T-helper 1 cell treated with Interleukin-12 subunit alpha and Interleukin-12 subunit beta and Interleukin-4 antibody, amounts not matched to agents 30 μg/mL and 1 μg/mL, for 36 hours (primary cell): Measurements from ENCODE around the gene CEACAM7.

Experiments used
- H3K27ac Mint-ChIP-seq: one replicate; pipeline ENCODE4 v1.8.0; 2021; ENCODE audit warnings: mild to moderate bottlenecking, mixed read lengths
- H3K27me3 Mint-ChIP-seq: one replicate; pipeline ENCODE4 v1.8.0; 2021; ENCODE audit warnings: low read depth, mixed read lengths
- H3K36me3 Mint-ChIP-seq: one replicate; pipeline ENCODE4 v1.8.0; 2021; ENCODE audit warnings: low read depth, mixed read lengths
- H3K4me1 Mint-ChIP-seq: one replicate; pipeline ENCODE4 v1.8.0; 2021; ENCODE audit warnings: low read depth, mixed read lengths
- H3K4me3 Mint-ChIP-seq: one replicate; pipeline ENCODE4 v1.8.0; 2021; ENCODE audit warnings: mild to moderate bottlenecking, moderate library complexity, mixed read lengths
- H3K9me3 Mint-ChIP-seq: one replicate; pipeline ENCODE4 v1.8.0; 2021; ENCODE audit warnings: mixed read lengths

CEACAM7 gene

GRCh38 chr19:41706741-41707501, 18.9 kb upstream of the CEACAM7 start:
- H3K36me3 Mint-ChIP-seq: no peaks in the 10 kb centered on the region
- H3K27ac Mint-ChIP-seq: no peak overlapping the region
- no peaks in the 10 kb centered on the region for H3K9me3 Mint-ChIP-seq
- peaks cover 3% of the 10 kb centered on the region for H3K4me1 Mint-ChIP-seq
- peak overlapping the region; percentile 69 for H3K4me3 Mint-ChIP-seq
- H3K27me3 Mint-ChIP-seq: peaks cover 22% of the 10 kb centered on the region

GRCh38 chr19:41705393-41706174, 17.5 kb upstream of the CEACAM7 start:
- peaks cover 18% of the 10 kb centered on the region for H3K27me3 Mint-ChIP-seq

GRCh38 chr19:41703602-41704293, 15.7 kb upstream of the CEACAM7 start:
- H3K27ac Mint-ChIP-seq: no peak overlapping the region
- H3K4me3 Mint-ChIP-seq: no peak overlapping the region
- no peaks in the 10 kb centered on the region for H3K9me3 Mint-ChIP-seq
- H3K36me3 Mint-ChIP-seq: no peaks in the 10 kb centered on the region
- peaks cover 18% of the 10 kb centered on the region for H3K27me3 Mint-ChIP-seq
- peaks cover 3% of the 10 kb centered on the region for H3K4me1 Mint-ChIP-seq

More at GRCh38 chr19:41705393-41706174, 17.5 kb upstream of the CEACAM7 start:
- Mint-ChIP-seq H3K27ac (no peak overlapping the region), H3K4me3 (no peak overlapping the region), H3K4me1 (peaks cover 3% of the 10 kb centered on the region), H3K36me3 (no peaks in the 10 kb centered on the region), H3K9me3 (no peaks in the 10 kb centered on the region)

DNA sequence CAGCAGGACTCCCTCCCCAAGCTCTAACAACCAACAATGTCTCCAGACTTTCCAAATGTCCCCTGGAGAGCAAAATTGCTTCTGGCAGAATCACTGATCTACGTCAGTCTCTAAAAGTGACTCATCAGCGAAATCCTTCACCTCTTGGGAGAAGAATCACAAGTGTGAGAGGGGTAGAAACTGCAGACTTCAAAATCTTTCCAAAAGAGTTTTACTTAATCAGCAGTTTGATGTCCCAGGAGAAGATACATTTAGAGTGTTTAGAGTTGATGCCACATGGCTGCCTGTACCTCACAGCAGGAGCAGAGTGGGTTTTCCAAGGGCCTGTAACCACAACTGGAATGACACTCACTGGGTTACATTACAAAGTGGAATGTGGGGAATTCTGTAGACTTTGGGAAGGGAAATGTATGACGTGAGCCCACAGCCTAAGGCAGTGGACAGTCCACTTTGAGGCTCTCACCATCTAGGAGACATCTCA, 14.1 kb upstream of the CEACAM7 start:
- peaks cover 3% of the 10 kb centered on the region for H3K4me1 Mint-ChIP-seq
- no peak overlapping the region for H3K27ac Mint-ChIP-seq
- no peak overlapping the region for H3K4me3 Mint-ChIP-seq
- H3K27me3 Mint-ChIP-seq: peaks cover 18% of the 10 kb centered on the region
- H3K36me3 Mint-ChIP-seq: no peaks in the 10 kb centered on the region
- H3K9me3 Mint-ChIP-seq: no peaks in the 10 kb centered on the region

- no peaks in the 10 kb centered on the region for H3K9me3 Mint-ChIP-seq
- H3K4me3 Mint-ChIP-seq: no peak overlapping the region
- no peak overlapping the region for H3K27ac Mint-ChIP-seq
- no peaks in the 10 kb centered on the region for H3K36me3 Mint-ChIP-seq
- H3K27me3 Mint-ChIP-seq: peaks cover 12% of the 10 kb centered on the region
- no peaks in the 10 kb centered on the region for H3K4me1 Mint-ChIP-seq
These were observed 13.5 kb upstream of the CEACAM7 start for GRCh38 chr19:41701401-41702075.

DNA sequence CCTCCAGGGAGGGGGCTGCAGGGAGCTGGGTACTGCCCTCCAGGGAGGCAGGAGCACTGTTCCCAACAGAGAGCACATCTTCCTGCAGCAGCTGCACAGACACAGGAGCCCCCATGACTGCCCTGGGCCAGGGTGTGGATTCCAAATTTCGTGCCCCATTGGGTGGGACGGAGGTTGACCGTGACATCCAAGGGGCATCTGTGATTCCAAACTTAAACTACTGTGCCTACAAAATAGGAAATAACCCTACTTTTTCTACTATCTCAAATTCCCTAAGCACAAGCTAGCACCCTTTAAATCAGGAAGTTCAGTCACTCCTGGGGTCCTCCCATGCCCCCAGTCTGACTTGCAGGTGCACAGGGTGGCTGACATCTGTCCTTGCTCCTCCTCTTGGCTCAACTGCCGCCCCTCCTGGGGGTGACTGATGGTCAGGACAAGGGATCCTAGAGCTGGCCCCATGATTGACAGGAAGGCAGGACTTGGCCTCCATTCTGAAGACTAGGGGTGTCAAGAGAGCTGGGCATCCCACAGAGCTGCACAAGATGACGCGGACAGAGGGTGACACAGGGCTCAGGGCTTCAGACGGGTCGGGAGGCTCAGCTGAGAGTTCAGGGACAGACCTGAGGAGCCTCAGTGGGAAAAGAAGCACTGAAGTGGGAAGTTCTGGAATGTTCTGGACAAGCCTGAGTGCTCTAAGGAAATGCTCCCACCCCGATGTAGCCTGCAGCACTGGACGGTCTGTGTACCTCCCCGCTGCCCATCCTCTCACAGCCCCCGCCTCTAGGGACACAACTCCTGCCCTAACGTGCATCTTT, 12.5 kb upstream of the CEACAM7 start:
- Mint-ChIP-seq H3K4me3 (no peak overlapping the region), H3K9me3 (no peaks in the 10 kb centered on the region), H3K36me3 (no peaks in the 10 kb centered on the region), H3K4me1 (no peaks in the 10 kb centered on the region), H3K27ac (no peak overlapping the region), H3K27me3 (peaks cover 4% of the 10 kb centered on the region)

- no peaks in the 10 kb centered on the region for H3K27me3 Mint-ChIP-seq
- no peak overlapping the region for H3K4me3 Mint-ChIP-seq
- H3K27ac Mint-ChIP-seq: no peak overlapping the region
- H3K9me3 Mint-ChIP-seq: no peaks in the 10 kb centered on the region
- no peaks in the 10 kb centered on the region for H3K4me1 Mint-ChIP-seq
- H3K36me3 Mint-ChIP-seq: no peaks in the 10 kb centered on the region
These were observed 11.9 kb upstream of the CEACAM7 start for GRCh38 chr19:41699968-41700323.

DNA sequence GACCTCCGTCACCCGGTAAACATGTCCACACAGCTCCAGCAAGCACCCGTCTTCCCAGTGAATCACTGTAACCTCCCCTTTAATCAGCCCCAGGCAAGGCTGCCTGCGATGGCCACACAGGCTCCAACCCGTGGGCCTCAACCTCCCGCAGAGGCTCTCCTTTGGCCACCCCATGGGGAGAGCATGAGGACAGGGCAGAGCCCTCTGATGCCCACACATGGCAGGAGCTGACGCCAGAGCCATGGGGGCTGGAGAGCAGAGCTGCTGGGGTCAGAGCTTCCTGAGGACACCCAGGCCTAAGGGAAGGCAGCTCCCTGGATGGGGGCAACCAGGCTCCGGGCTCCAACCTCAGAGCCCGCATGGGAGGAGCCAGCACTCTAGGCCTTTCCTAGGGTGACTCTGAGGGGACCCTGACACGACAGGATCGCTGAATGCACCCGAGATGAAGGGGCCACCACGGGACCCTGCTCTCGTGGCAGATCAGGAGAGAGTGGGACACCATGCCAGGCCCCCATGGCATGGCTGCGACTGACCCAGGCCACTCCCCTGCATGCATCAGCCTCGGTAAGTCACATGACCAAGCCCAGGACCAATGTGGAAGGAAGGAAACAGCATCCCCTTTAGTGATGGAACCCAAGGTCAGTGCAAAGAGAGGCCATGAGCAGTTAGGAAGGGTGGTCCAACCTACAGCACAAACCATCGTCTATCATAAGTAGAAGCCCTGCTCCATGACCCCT, 11.3 kb upstream of the CEACAM7 start:
- no peaks in the 10 kb centered on the region for H3K9me3 Mint-ChIP-seq
- H3K4me1 Mint-ChIP-seq: no peaks in the 10 kb centered on the region
- no peaks in the 10 kb centered on the region for H3K36me3 Mint-ChIP-seq
- no peaks in the 10 kb centered on the region for H3K27me3 Mint-ChIP-seq
- H3K4me3 Mint-ChIP-seq: no peak overlapping the region
- H3K27ac Mint-ChIP-seq: no peak overlapping the region

DNA sequence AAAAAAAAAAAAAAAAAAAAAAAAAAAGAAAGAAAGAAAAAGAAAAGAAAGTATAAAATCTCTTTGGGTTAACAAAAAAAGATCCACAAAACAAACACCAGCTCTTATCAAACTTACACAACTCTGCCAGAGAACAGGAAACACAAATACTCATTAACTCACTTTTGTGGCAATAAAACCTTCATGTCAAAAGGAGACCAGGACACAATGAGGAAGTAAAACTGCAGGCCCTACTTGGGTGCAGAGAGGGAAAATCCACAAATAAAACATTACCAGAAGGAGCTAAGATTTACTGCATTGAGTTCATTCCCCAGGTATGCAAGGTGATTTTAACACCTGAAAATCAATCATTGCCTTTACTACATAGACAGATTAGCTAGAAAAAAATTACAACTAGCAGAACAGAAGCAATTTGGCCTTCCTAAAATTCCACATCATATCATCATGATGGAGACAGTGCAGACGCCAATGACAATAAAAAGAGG, 10.7 kb upstream of the CEACAM7 start:
- Mint-ChIP-seq H3K27me3 (no peaks in the 10 kb centered on the region), H3K27ac (no peak overlapping the region), H3K36me3 (no peaks in the 10 kb centered on the region), H3K9me3 (no peaks in the 10 kb centered on the region), H3K4me1 (no peaks in the 10 kb centered on the region), H3K4me3 (no peak overlapping the region)

DNA sequence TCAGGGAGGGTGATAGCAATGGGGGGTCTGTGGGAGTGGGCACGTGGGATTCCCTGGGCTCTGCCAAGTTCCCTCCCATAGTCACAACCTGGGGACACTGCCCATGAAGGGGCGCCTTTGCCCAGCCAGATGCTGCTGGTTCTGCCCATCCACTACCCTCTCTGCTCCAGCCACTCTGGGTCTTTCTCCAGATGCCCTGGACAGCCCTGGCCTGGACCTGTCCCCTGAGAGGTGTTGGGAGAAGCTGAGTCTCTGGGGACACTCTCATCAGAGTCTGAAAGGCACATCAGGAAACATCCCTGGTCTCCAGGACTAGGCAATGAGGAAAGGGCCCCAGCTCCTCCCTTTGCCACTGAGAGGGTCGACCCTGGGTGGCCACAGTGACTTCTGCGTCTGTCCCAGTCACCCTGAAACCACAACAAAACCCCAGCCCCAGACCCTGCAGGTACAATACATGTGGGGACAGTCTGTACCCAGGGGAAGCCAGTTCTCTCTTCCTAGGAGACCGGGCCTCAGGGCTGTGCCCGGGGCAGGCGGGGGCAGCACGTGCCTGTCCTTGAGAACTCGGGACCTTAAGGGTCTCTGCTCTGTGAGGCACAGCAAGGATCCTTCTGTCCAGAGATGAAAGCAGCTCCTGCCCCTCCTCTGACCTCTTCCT, 9.3 kb upstream of the CEACAM7 start:
- H3K4me1 Mint-ChIP-seq: no peaks in the 10 kb centered on the region
- peaks cover 10% of the 10 kb centered on the region for H3K27me3 Mint-ChIP-seq
- H3K4me3 Mint-ChIP-seq: no peak overlapping the region
- peaks cover 7% of the 10 kb centered on the region for H3K9me3 Mint-ChIP-seq
- H3K36me3 Mint-ChIP-seq: no peaks in the 10 kb centered on the region
- no peak overlapping the region for H3K27ac Mint-ChIP-seq

DNA sequence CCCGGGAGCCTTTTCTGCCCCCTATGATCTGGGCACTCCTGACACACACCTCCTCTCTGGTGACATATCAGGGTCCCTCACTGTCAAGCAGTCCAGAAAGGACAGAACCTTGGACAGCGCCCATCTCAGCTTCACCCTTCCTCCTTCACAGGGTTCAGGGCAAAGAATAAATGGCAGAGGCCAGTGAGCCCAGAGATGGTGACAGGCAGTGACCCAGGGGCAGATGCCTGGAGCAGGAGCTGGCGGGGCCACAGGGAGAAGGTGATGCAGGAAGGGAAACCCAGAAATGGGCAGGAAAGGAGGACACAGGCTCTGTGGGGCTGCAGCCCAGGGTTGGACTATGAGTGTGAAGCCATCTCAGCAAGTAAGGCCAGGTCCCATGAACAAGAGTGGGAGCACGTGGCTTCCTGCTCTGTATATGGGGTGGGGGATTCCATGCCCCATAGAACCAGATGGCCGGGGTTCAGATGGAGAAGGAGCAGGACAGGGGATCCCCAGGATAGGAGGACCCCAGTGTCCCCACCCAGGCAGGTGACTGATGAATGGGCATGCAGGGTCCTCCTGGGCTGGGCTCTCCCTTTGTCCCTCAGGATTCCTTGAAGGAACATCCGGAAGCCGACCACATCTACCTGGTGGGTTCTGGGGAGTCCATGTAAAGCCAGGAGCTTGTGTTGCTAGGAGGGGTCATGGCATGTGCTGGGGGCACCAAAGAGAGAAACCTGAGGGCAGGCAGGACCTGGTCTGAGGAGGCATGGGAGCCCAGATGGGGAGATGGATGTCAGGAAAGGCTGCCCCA, 8.5 kb upstream of the CEACAM7 start:
- no peaks in the 10 kb centered on the region for H3K36me3 Mint-ChIP-seq
- peaks cover 14% of the 10 kb centered on the region for H3K27me3 Mint-ChIP-seq
- no peak overlapping the region for H3K4me3 Mint-ChIP-seq
- no peak overlapping the region for H3K27ac Mint-ChIP-seq
- peaks cover 7% of the 10 kb centered on the region for H3K9me3 Mint-ChIP-seq
- H3K4me1 Mint-ChIP-seq: no peaks in the 10 kb centered on the region

GRCh38 chr19:41695745-41696144, 7.7 kb upstream of the CEACAM7 start:
- Mint-ChIP-seq H3K4me3 (no peak overlapping the region), H3K27ac (no peak overlapping the region), H3K4me1 (no peaks in the 10 kb centered on the region), H3K36me3 (no peaks in the 10 kb centered on the region), H3K27me3 (peaks cover 20% of the 10 kb centered on the region), H3K9me3 (peaks cover 7% of the 10 kb centered on the region)
